GOT3 (cell line): Measurements from ENCODE around the gene FSTL4.

Source experiments
- DNase-seq: peaks from one replicate; lab custom pipeline; 2025; ENCODE audit warnings: mixed read lengths; lab: John Stamatoyannopoulos, UW

The FSTL4 gene

DNA sequence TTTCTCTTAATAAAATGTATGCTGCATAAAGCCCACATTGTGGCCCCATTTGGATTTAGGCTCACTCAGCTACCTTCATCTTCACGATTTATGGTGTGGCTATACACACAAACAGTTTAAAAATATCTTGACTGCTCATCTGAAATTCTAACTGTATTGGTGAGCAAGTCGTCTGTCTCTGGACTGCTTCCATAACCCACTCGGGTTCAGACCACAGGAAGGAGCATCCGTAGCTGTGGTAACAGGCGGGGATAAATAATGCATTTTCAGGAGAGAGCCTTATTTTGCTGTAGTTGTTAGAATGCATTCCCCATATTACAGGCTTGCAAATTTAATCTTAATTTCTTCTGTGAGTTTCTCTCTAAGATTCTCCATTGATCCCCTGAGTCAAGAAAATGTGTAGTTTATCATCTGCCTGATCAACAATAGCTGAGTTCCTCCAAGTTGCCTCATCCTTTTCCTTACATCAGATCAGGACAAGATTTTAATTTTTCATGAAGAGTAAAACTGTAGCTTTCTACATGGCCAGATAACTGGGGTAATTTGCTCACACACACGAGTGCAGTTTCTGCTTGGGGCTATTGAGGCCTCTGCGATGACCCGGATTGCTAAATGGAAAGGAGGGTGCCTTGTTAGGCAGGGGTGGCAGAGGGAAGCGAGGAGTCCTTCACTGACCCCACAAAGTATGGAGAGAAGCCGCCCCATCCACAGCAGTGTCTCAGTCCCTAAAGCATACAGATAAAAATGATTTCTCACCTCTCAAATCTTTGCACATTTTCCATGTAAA lies 133.9 kb downstream of the FSTL4 start:
- no peak for DNase-seq

DNA sequence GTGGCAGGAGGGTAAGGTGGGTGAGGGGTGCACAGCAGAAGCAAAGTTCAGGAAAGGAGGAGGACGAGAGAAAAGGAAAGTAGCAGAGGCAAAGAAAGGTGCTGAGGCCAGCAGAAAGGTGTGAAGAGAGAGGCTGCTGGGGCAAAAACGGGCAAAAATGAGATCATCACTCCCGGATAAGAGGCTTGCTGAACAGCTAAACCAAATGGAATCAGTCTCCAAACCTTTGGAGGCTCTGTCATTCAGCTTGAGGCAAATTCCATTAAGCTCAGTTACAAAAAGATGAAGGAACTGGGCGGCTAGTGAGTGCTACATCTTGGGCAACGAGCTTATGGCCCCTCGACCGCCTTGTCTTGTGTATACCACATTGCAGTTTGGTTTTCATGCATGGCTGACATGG lies 136.4 kb downstream of the FSTL4 start:
- DNase-seq, result no peak

DNA sequence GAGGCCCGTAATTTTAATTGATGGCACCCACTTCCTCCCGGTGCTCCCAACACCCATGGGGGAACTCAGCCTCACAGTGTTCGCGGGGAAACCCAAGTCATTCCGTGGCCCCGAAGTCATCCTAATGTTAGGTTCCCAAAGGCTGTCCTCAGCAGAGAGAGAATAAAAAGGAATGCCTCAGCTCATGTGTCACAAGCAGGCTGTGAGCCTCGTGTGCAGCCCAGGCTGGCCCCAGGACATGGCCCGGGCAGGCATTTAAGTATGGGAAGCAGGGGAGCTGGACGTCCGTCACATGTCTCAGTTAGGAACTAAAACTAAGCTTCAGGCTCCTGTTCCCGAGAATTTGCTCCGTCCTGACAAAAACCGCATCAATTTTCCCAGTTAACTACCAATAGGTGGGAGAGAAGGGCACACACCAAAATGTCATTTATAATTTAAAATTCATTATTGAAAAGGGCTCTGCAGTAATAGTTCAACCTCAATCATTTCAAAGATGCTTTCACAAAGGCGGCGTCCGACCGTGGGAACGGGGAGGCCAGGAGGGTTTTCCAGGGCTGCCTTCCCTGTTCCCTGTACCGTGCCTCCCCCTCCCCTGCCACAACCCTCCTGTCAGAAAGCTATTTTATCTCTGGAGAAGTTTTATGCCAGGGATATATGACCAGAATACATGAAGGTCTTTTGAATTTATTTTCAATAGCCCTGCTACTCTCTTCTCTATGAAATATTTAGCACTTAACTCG lies 137.3 kb downstream of the FSTL4 start:
- DNase-seq, result no peak

- DNase-seq, result no peak
Measured at GRCh38 chr5:133473291-133473690, 139.1 kb downstream of the FSTL4 start.

DNA sequence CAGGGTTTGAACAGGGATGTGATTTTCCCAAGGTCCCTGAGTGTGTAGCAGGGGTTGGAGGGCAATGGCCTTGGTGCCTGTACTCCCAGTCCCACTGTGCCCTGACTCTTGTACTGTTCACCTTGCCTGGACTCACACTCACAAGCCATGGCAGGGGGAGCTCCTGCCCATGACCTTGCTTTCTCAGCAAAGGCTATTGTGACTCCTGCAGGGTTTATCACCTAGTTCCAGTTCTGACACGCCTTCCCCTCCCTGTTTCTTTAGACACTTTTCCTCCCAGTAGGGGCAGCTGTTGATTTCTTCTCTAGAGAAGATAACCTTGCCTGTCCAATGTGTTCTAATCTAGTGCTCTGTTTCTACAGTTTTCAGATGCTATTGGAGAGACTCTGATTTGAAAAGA lies 139.5 kb downstream of the FSTL4 start:
- DNase-seq, result no peak

- DNase-seq, result no peak
Measured at GRCh38 chr5:133471699-133472098, 140.6 kb downstream of the FSTL4 start.

GRCh38 chr5:133470841-133471240 lies 141.5 kb downstream of the FSTL4 start:
- DNase-seq, result no peak

DNA sequence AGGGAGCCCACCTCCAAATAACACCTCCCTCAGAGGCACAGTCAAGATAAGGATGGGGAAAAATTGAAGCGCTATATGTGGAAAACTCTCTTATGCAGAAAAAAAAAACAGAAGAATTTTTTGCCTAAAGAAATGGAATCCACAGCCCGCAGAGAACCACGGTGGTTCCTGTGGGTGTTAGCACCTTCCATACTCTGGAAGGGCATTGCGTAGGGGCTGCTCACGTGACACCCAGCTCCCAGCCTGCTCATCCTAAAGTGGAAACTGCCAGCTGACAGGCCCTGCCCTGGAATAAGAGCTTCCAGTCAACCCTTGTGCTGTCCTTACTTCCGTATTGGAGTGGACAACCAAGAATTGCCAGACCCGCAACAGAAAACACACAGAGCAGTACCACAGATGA lies 142.5 kb downstream of the FSTL4 start:
- DNase-seq, result no peak

DNA sequence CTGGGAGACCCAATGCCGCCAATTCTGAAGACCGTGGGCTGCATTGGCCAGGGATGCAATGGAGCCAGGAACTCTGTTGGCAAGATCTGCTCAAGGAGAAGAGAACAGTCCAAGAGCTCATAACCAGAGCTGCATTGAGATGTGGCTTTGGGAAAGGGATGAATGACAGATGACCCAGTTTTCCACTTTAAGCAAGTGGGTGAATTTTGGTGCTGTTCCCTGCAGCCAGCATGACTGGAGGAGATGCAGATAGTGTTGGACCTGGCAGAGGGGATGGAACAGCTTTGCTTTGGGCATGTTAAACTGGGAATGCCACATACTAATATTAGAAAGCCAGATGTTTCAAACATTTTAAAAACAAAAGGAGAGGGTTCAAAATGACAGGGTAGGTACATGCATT lies 143.1 kb downstream of the FSTL4 start:
- no peak for DNase-seq

DNA sequence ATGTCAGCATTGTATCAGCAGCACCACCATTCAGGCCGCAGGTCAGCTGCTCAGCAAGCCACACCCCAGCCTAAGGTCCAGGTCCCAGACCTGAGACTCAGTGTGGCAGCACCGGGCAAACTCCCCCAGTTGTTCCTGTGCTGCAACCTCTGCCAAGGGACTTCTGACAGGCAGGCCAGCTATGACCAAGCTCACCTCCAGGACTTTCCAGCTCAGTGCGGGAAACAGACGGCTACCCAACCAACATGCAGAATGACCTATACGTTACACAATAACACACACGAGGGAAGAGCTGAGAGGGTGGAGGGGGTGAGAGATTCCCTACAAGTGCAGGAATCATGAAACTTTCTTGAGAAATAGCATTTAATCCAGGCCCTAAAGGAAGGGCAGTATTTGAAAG lies 143.7 kb downstream of the FSTL4 start:
- DNase-seq, result no peak

- DNase-seq, result no peak
Measured at GRCh38 chr5:133467826-133468463, 144.4 kb downstream of the FSTL4 start.

DNA sequence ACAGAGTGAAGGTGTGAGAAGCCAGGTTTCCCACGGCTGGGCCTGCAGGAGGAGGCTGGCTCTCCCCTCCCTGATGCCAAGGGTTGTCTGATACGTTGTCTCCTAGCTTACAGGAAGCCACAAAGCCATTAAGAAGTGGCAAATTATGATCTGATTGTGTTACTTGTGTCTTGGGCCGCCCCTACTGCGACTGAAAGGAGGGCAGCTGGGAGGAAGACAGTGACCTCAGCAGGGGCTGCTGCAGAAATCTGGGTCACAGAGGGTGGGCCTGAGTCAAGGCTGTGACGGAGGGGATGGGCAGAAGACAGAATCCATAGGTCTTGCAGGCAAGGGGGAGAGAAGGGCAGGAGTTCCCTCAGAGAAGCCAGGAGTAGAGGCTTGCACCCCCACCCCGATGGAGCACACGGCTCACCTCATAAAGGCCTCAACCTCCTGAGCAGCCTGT lies 145.0 kb downstream of the FSTL4 start:
- DNase-seq, result no peak

- no peak for DNase-seq
Measured at GRCh38 chr5:133466556-133467334, 145.6 kb downstream of the FSTL4 start.

DNA sequence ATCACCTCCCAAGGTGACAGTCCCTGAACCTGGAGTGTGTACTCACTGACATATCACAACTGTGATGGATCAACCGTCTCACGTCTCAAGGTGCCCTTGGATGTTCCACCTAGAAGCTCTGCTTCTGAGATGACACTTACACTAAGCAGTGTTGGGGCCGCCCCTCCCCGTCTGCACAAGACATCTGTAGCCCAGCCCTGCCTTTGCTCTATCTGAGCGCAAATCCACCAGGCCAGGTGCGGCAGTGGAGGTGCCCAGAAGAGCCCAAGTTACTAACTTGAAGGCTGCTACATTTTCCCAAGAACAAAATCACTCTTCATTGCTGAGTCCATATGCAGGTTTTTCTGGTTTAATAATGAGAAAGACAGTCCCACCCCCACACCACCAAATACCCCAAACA lies 148.3 kb downstream of the FSTL4 start:
- no peak for DNase-seq

DNA sequence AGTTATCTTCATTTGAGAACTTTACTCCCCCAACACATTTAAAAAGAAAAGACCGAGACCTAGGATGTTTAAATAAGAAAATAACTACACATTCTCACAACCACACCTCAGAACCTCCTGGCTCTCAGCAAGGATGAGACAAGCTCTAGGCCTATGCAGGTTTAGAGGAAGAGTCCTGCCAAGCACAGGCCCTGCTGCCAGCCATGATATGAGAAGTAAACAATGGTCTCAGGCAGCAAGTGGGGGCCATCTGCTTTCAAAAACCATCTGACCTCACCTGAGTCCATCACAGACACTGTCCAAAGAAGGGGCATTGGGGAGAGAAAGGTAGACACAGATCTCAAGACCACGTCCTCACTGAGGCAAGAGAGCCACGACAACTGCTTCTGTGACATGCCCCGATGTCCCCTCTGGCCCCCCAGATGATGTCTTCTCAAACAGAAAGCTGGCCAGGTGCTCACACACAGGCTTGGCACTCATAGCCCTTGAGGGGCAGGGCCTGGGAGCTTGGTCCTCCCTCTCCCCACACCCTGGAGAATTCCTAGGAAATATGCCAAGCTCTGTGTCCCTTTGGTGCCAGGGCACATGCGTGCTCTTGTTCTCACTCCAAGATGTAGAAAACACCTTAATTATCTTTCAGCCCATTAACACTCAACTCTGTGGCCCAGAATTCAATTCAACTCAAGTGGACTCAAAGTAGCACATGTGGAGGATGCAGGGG lies 150.4 kb downstream of the FSTL4 start:
- no peak for DNase-seq

DNA sequence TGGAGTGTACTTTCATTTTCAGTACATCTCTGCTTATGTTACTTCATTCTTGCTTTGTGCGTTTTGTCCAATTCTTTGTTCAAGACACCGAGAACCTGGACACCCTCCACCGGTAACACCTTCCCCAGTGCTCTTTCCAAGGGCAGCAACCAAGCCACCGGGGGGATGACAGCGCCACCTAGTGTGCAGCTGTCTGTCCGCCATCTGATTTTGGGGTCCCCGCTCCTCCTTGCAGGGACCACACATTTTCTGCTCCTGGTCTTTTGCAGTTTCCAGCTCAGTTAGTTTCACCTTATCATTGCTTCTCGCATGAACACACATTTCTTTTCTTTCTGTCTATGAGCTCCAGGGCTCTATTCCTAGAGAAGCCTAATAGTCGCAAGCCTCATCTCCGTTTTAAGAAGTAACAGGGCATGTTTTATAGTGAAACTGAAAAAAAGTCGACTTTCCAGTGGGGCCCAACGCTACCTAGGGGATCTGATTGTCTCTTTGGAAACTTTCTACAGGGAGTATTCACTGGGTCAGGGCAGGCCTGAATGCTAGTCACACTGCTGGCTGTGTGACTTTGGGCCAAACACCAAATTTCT lies 152.1 kb downstream of the FSTL4 start:
- no peak for DNase-seq

GRCh38 chr5:133459474-133460160 lies 152.7 kb downstream of the FSTL4 start:
- no peak for DNase-seq

- no peak for DNase-seq
Measured at GRCh38 chr5:133458435-133458834, 153.9 kb downstream of the FSTL4 start.

- no peak for DNase-seq
Measured at GRCh38 chr5:133457439-133458355, 154.6 kb downstream of the FSTL4 start.
